Activated CD8-positive, alpha-beta T cell treated with anti-CD3 and anti-CD28 coated beads, Interleukin-2, amount 10 ng/mL, durations not matched to agents 7 days and 5 days (primary cell): ENCODE measurements around the gene NOCT. TPM values are rescaled to one million over a fixed set of nuclear protein-coding genes. Genes with fewer than 3 reads are reported as not detected.
"Not testable (repeated sequence)": the region's sequence is repeated elsewhere in the genome, so short reads cannot be mapped to it uniquely, and the experiment has no call there.

ENCODE experiments used
- ATAC-seq: fragments of 150-1000 bp; cut with Tn5 transposase; one replicate; pipeline ENCODE4 v1.10.0; 2021; ENCODE audit warnings: moderate library complexity
- CTCF ChIA-PET: fragments of 350-600 bp; sonication (Branson Sonifier 250); formaldehyde crosslinking; loops from one replicate; lab custom pipeline; 2021; ENCODE audit warnings: antibody characterized with exemption; lab: Charles Lee
- POLR2A ChIA-PET: fragments of 350-600 bp; sonication (Branson Sonifier 250); formaldehyde crosslinking; loops from one replicate; lab custom pipeline; 2021; ENCODE audit warnings: antibody characterized with exemption; lab: Charles Lee
- DNase-seq: peaks from one replicate; pipeline ENCODE4 v3.0.0-alpha.2; 2020
- H3K27ac Mint-ChIP-seq: one replicate; pipeline ENCODE4 v1.8.0; 2021; ENCODE audit warnings: mild to moderate bottlenecking, mixed read lengths
- H3K27me3 Mint-ChIP-seq: one replicate; pipeline ENCODE4 v1.8.0; 2021; ENCODE audit warnings: low read depth, mixed read lengths
- H3K36me3 Mint-ChIP-seq: one replicate; pipeline ENCODE4 v1.8.0; 2021; ENCODE audit warnings: low read depth, mixed read lengths
- H3K4me1 Mint-ChIP-seq: one replicate; pipeline ENCODE4 v1.8.0; 2021; ENCODE audit warnings: low read depth, mixed read lengths
- H3K4me3 Mint-ChIP-seq: one replicate; pipeline ENCODE4 v1.8.0; 2021; ENCODE audit warnings: mild to moderate bottlenecking, mixed read lengths
- H3K9me3 Mint-ChIP-seq: one replicate; pipeline ENCODE4 v1.8.0; 2022; ENCODE audit warnings: mixed read lengths; ENCODE audit not compliant: insufficient read depth
- total RNA-seq, 2 experiments: library from RNA; stranded (reverse); gene quantifications; one replicate each; pipeline ENCODE4 v1.2.3, GENCODE V29; 2021

The NOCT gene
- total RNA-seq, 2 experiments from 2014 or later: 8.6 to 9.3 TPM

- no peak for DNase-seq
- H3K4me3 Mint-ChIP-seq: no peak overlapping the region
- H3K36me3 Mint-ChIP-seq: peaks cover 3% of the 10 kb centered on the region
- H3K27ac Mint-ChIP-seq: no peak overlapping the region
- H3K9me3 Mint-ChIP-seq: no peaks in the 10 kb centered on the region
- peaks cover 7% of the 10 kb centered on the region for H3K4me1 Mint-ChIP-seq
- H3K27me3 Mint-ChIP-seq: no peaks in the 10 kb centered on the region
- ChIA-PET POLR2A (interaction anchor here (1.4 kb wide), 1 partner anchor 55 kb away, joined by 4 read pairs; no protein-coding TSS in a partner anchor), CTCF (interaction anchor here (0.7 to 1.4 kb wide), 3 partner anchors 8 to 273 kb away, joined by 3 to 5 read pairs (median 3); partner anchors contain the start of gene NAA15)
- no peak for ATAC-seq
These were observed 12.6 kb downstream of the NOCT start for GRCh38 chr4:139028191-139028661.

GRCh38 chr4:139029866-139030363 is 14.3 kb downstream of the NOCT start:
- POLR2A ChIA-PET: interaction anchor here (0.6 to 1.3 kb wide), 4 partner anchors 15 to 266 kb away, joined by 3 to 5 read pairs (median 4); partner anchors contain the start of gene NOCT
- H3K4me3 Mint-ChIP-seq, H3K36me3 Mint-ChIP-seq, H3K9me3 Mint-ChIP-seq, H3K27ac Mint-ChIP-seq, DNase-seq, H3K27me3 Mint-ChIP-seq, ATAC-seq: not testable (repeated sequence)
- CTCF ChIA-PET: interaction anchor here (0.6 to 3.8 kb wide), 67 partner anchors 7 to 622 kb away, joined by 3 to 51 read pairs (median 5); partner anchors contain the start of genes ELF2, NAA15, NDUFC1 and NOCT
- peaks cover 11% of the 10 kb centered on the region for H3K4me1 Mint-ChIP-seq

- no peak overlapping the region for H3K4me3 Mint-ChIP-seq
- H3K27me3 Mint-ChIP-seq: no peaks in the 10 kb centered on the region
- POLR2A ChIA-PET: interaction anchor here (0.6 to 1.3 kb wide), 5 partner anchors 16 to 265 kb away, joined by 3 to 5 read pairs (median 4); partner anchors contain the start of gene NOCT
- peak; percentile 83 for ATAC-seq
- peaks cover 11% of the 10 kb centered on the region for H3K4me1 Mint-ChIP-seq
- peak; percentile 85 for DNase-seq
- CTCF ChIA-PET: interaction anchor here (0.6 to 3.8 kb wide), 66 partner anchors 8 to 621 kb away, joined by 3 to 51 read pairs (median 5); partner anchors contain the start of genes ELF2, NAA15, NDUFC1 and NOCT
- H3K27ac Mint-ChIP-seq: peak overlapping the region; percentile 0
- peaks cover 4% of the 10 kb centered on the region for H3K36me3 Mint-ChIP-seq
- H3K9me3 Mint-ChIP-seq: no peaks in the 10 kb centered on the region
These were observed 15.1 kb downstream of the NOCT start for GRCh38 chr4:139030614-139031235.

- peaks cover 22% of the 10 kb centered on the region for H3K36me3 Mint-ChIP-seq
- ChIA-PET CTCF (interaction anchor here (1.2 kb wide), 1 partner anchor 16 kb away, joined by 3 read pairs; no protein-coding TSS in a partner anchor), POLR2A (interaction anchor here (1.1 kb wide), 1 partner anchor 142 kb away, joined by 3 read pairs; no protein-coding TSS in a partner anchor)
- DNase-seq (no peak), ATAC-seq (no peak)
- peaks cover 14% of the 10 kb centered on the region for H3K4me1 Mint-ChIP-seq
- H3K27me3 Mint-ChIP-seq: no peaks in the 10 kb centered on the region
- no peak overlapping the region for H3K27ac Mint-ChIP-seq
- H3K4me3 Mint-ChIP-seq: no peak overlapping the region
- no peaks in the 10 kb centered on the region for H3K9me3 Mint-ChIP-seq
These were observed 20.1 kb downstream of the NOCT start for GRCh38 chr4:139035650-139036049.

GRCh38 chr4:139036885-139037284 is 21.3 kb downstream of the NOCT start:
- Mint-ChIP-seq H3K4me3 (no peak overlapping the region), H3K9me3 (no peaks in the 10 kb centered on the region), H3K36me3 (peaks cover 21% of the 10 kb centered on the region), H3K4me1 (peaks cover 15% of the 10 kb centered on the region), H3K27me3 (no peaks in the 10 kb centered on the region), H3K27ac (no peak overlapping the region)
- ATAC-seq: no peak
- ChIA-PET CTCF (no interaction called here), POLR2A (no interaction called here)
- no peak for DNase-seq

- H3K36me3 Mint-ChIP-seq: peaks cover 28% of the 10 kb centered on the region
- no peak overlapping the region for H3K27ac Mint-ChIP-seq
- H3K4me1 Mint-ChIP-seq: peaks cover 13% of the 10 kb centered on the region
- no peak for ATAC-seq
- ChIA-PET POLR2A (interaction anchor here (0.8 kb wide), 1 partner anchor 24 kb away, joined by 3 read pairs; no protein-coding TSS in a partner anchor), CTCF (interaction anchor here (1.3 kb wide), 1 partner anchor 8 kb away, joined by 9 read pairs; no protein-coding TSS in a partner anchor)
- H3K4me3 Mint-ChIP-seq: no peak overlapping the region
- H3K9me3 Mint-ChIP-seq: no peaks in the 10 kb centered on the region
- H3K27me3 Mint-ChIP-seq: no peaks in the 10 kb centered on the region
- DNase-seq: no peak
These were observed 23.4 kb downstream of the NOCT start for GRCh38 chr4:139038874-139039443.

- Mint-ChIP-seq H3K27ac (no peak overlapping the region), H3K4me1 (peaks cover 9% of the 10 kb centered on the region), H3K27me3 (no peaks in the 10 kb centered on the region), H3K4me3 (no peak overlapping the region), H3K9me3 (no peaks in the 10 kb centered on the region), H3K36me3 (peaks cover 33% of the 10 kb centered on the region)
- CTCF ChIA-PET: interaction anchor here (1.4 to 9.5 kb wide), 2 partner anchors 12 to 253 kb away, joined by 3 to 48 read pairs; no protein-coding TSS in a partner anchor
- DNase-seq (no peak), ATAC-seq (no peak)
- POLR2A ChIA-PET: no interaction called here
These were observed 27.4 kb downstream of the NOCT start for GRCh38 chr4:139042981-139043460.

GRCh38 chr4:139044291-139044690 is 28.7 kb downstream of the NOCT start:
- Mint-ChIP-seq H3K9me3 (no peaks in the 10 kb centered on the region), H3K27ac (no peak overlapping the region), H3K4me1 (peaks cover 9% of the 10 kb centered on the region), H3K36me3 (peaks cover 36% of the 10 kb centered on the region), H3K27me3 (no peaks in the 10 kb centered on the region), H3K4me3 (no peak overlapping the region)
- POLR2A ChIA-PET: no interaction called here
- CTCF ChIA-PET: interaction anchor here (0.6 to 9.5 kb wide), 2 partner anchors 14 to 252 kb away, joined by 3 to 48 read pairs; no protein-coding TSS in a partner anchor
- DNase-seq: no peak
- no peak for ATAC-seq

GRCh38 chr4:139048026-139048425 is 32.4 kb downstream of the NOCT start:
- H3K27ac Mint-ChIP-seq: no peak overlapping the region
- POLR2A ChIA-PET: no interaction called here
- no peaks in the 10 kb centered on the region for H3K27me3 Mint-ChIP-seq
- peaks cover 36% of the 10 kb centered on the region for H3K36me3 Mint-ChIP-seq
- no peak overlapping the region for H3K4me3 Mint-ChIP-seq
- CTCF ChIA-PET: interaction anchor here (9.5 kb wide), 1 partner anchor 17 kb away, joined by 48 read pairs; no protein-coding TSS in a partner anchor
- no peaks in the 10 kb centered on the region for H3K4me1 Mint-ChIP-seq
- ATAC-seq (no peak), DNase-seq (no peak)
- H3K9me3 Mint-ChIP-seq: no peaks in the 10 kb centered on the region

- H3K27ac Mint-ChIP-seq: no peak overlapping the region
These were observed 34.9 kb downstream of the NOCT start for GRCh38 chr4:139050446-139050845.

GRCh38 chr4:139053909-139054308 is 38.3 kb downstream of the NOCT start:
- Mint-ChIP-seq H3K27me3 (no peaks in the 10 kb centered on the region), H3K9me3 (no peaks in the 10 kb centered on the region), H3K36me3 (peaks cover 47% of the 10 kb centered on the region), H3K4me3 (no peak overlapping the region), H3K4me1 (peaks cover 5% of the 10 kb centered on the region), H3K27ac (no peak overlapping the region)
- CTCF ChIA-PET: interaction anchor here (4.4 kb wide), 1 partner anchor 23 kb away, joined by 26 read pairs; no protein-coding TSS in a partner anchor
- ATAC-seq (no peak), DNase-seq (no peak)
- POLR2A ChIA-PET: no interaction called here

More at GRCh38 chr4:139050446-139050845, 34.9 kb downstream of the NOCT start:
- no peak overlapping the region for H3K4me3 Mint-ChIP-seq
- POLR2A ChIA-PET: interaction anchor here (1.1 kb wide), 1 partner anchor 32 kb away, joined by 3 read pairs; no protein-coding TSS in a partner anchor
- H3K27me3 Mint-ChIP-seq: no peaks in the 10 kb centered on the region
- no peaks in the 10 kb centered on the region for H3K9me3 Mint-ChIP-seq
- CTCF ChIA-PET: interaction anchor here (9.5 kb wide), 1 partner anchor 20 kb away, joined by 48 read pairs; no protein-coding TSS in a partner anchor
- peaks cover 40% of the 10 kb centered on the region for H3K36me3 Mint-ChIP-seq
- DNase-seq: no peak
- H3K4me1 Mint-ChIP-seq: no peaks in the 10 kb centered on the region
- ATAC-seq: no peak
